Measurements from ENCODE around the gene VARS2. TPM values are rescaled to one million over a fixed set of nuclear protein-coding genes. Genes with fewer than 3 reads are reported as not detected.
A peak's percentile ranks its signal among the peaks of the same experiment; 100 is the strongest.

Gene VARS2
- total and polyA plus RNA-seq, 5 donors from 2014 or later = 12.9 to 20.7 (median 17.6) TPM

- Histone ChIP-seq H3K27me3 (ENCODE audit: control insufficient read depth, insufficient read depth, low read length) (no peaks in the 10 kb centered on the region), H3K4me3 (ENCODE audit: low read depth, low read length) (no peak overlapping the region), H3K27ac (ENCODE audit: insufficient read depth, low read length, poor library complexity, severe bottlenecking) (no peak overlapping the region), H3K36me3 (ENCODE audit: control insufficient read depth, insufficient read depth, low read length) (peaks cover 3% of the 10 kb centered on the region), H3K9me3 (ENCODE audit: control insufficient read depth in 2 of 2, low read length in 2 of 2) (no peaks in the 10 kb centered on the region), H3K4me1 (ENCODE audit: control insufficient read depth, insufficient read depth, low read length, poor library complexity, severe bottlenecking) (no peaks in the 10 kb centered on the region)
- Mint-ChIP-seq H3K36me3 (peaks cover 29% of the 10 kb centered on the region), H3K4me1 (peaks cover 0 to 3% (median under 1%) of the 10 kb centered on the region in 4 donors), H3K9me3 (no peaks in the 10 kb centered on the region), H3K4me3 (no peak overlapping the region), H3K27me3 (peaks cover 6% of the 10 kb centered on the region), H3K27ac (no peak overlapping the region)
- no peak for ATAC-seq (ENCODE audit: low read depth in 2 of 2)
- DNase-seq = no peak
Measured at GRCh38 chr6:30891816-30892538, 22.1 kb upstream of the VARS2 start.

GRCh38 chr6:30893001-30893591, 20.9 kb upstream of the VARS2 start:
- Histone ChIP-seq H3K9me3 (ENCODE audit: control insufficient read depth in 2 of 2, low read length in 2 of 2) (no peaks in the 10 kb centered on the region), H3K4me3 (ENCODE audit: low read depth, low read length) (no peak overlapping the region), H3K27me3 (ENCODE audit: control insufficient read depth, insufficient read depth, low read length) (no peaks in the 10 kb centered on the region), H3K27ac (ENCODE audit: insufficient read depth, low read length, poor library complexity, severe bottlenecking) (no peak overlapping the region), H3K36me3 (ENCODE audit: control insufficient read depth, insufficient read depth, low read length) (peaks cover 3% of the 10 kb centered on the region), H3K4me1 (ENCODE audit: control insufficient read depth, insufficient read depth, low read length, poor library complexity, severe bottlenecking) (no peaks in the 10 kb centered on the region)
- Mint-ChIP-seq H3K4me3 (no peak overlapping the region), H3K27me3 (peaks cover 7% of the 10 kb centered on the region), H3K9me3 (no peaks in the 10 kb centered on the region), H3K27ac (no peak overlapping the region), H3K4me1 (peaks cover 0 to 3% (median 0%) of the 10 kb centered on the region in 4 donors), H3K36me3 (peaks cover 30% of the 10 kb centered on the region)
- ATAC-seq (ENCODE audit: low read depth in 2 of 2) (no peak), DNase-seq (no peak)

GRCh38 chr6:30893666-30894065, 20.4 kb upstream of the VARS2 start:
- Mint-ChIP-seq H3K4me3 (no peak overlapping the region), H3K27ac (no peak overlapping the region), H3K36me3 (peaks cover 36% of the 10 kb centered on the region), H3K9me3 (no peaks in the 10 kb centered on the region), H3K4me1 (peaks cover 0 to 3% (median 0%) of the 10 kb centered on the region in 4 donors), H3K27me3 (peaks cover 7% of the 10 kb centered on the region)
- no peak for ATAC-seq (ENCODE audit: low read depth in 2 of 2)
- no peak for DNase-seq
- no peaks in the 10 kb centered on the region for H3K9me3 ChIP-seq (ENCODE audit: control insufficient read depth in 2 of 2, low read length in 2 of 2)
- H3K27ac ChIP-seq (ENCODE audit: insufficient read depth, low read length, poor library complexity, severe bottlenecking) = no peak overlapping the region
- no peak overlapping the region for H3K4me3 ChIP-seq (ENCODE audit: low read depth, low read length)
- H3K4me1 ChIP-seq (ENCODE audit: control insufficient read depth, insufficient read depth, low read length, poor library complexity, severe bottlenecking) = no peaks in the 10 kb centered on the region
- H3K27me3 ChIP-seq (ENCODE audit: control insufficient read depth, insufficient read depth, low read length) = no peaks in the 10 kb centered on the region
- H3K36me3 ChIP-seq (ENCODE audit: control insufficient read depth, insufficient read depth, low read length) = peaks cover 3% of the 10 kb centered on the region

GRCh38 chr6:30894381-30894780, 19.7 kb upstream of the VARS2 start:
- Histone ChIP-seq H3K27ac (ENCODE audit: insufficient read depth, low read length, poor library complexity, severe bottlenecking) (no peak overlapping the region), H3K4me3 (ENCODE audit: low read depth, low read length) (no peak overlapping the region), H3K9me3 (ENCODE audit: control insufficient read depth in 2 of 2, low read length in 2 of 2) (no peaks in the 10 kb centered on the region), H3K27me3 (ENCODE audit: control insufficient read depth, insufficient read depth, low read length) (no peaks in the 10 kb centered on the region), H3K4me1 (ENCODE audit: control insufficient read depth, insufficient read depth, low read length, poor library complexity, severe bottlenecking) (no peaks in the 10 kb centered on the region), H3K36me3 (ENCODE audit: control insufficient read depth, insufficient read depth, low read length) (peaks cover 2% of the 10 kb centered on the region)
- Mint-ChIP-seq H3K9me3 (no peaks in the 10 kb centered on the region), H3K27ac (peak overlapping the region in 1 of 3 donors; percentile 5), H3K36me3 (peaks cover 36% of the 10 kb centered on the region), H3K27me3 (peaks cover 7% of the 10 kb centered on the region), H3K4me1 (peaks cover 0 to 3% (median 0%) of the 10 kb centered on the region in 4 donors), H3K4me3 (no peak overlapping the region)
- DNase-seq (no peak), ATAC-seq (ENCODE audit: low read depth in 2 of 2) (no peak)

- no peaks in the 10 kb centered on the region for H3K9me3 Mint-ChIP-seq
- H3K27ac Mint-ChIP-seq = peak overlapping the region in 1 of 3 donors; percentile 34
- no peaks in the 10 kb centered on the region for H3K4me1 ChIP-seq (ENCODE audit: control insufficient read depth, insufficient read depth, low read length, poor library complexity, severe bottlenecking)
- no peaks in the 10 kb centered on the region for H3K9me3 ChIP-seq (ENCODE audit: control insufficient read depth in 2 of 2, low read length in 2 of 2)
- peaks cover 32% of the 10 kb centered on the region for H3K36me3 Mint-ChIP-seq
- H3K27me3 ChIP-seq (ENCODE audit: control insufficient read depth, insufficient read depth, low read length) = no peaks in the 10 kb centered on the region
- H3K4me3 Mint-ChIP-seq = no peak overlapping the region
- H3K27me3 Mint-ChIP-seq = peaks cover 4% of the 10 kb centered on the region
- H3K27ac ChIP-seq (ENCODE audit: insufficient read depth, low read length, poor library complexity, severe bottlenecking) = no peak overlapping the region
- DNase-seq = no peak
- peaks cover 0 to 3% (median 0%) of the 10 kb centered on the region in 4 donors for H3K4me1 Mint-ChIP-seq
- H3K4me3 ChIP-seq (ENCODE audit: low read depth, low read length) = no peak overlapping the region
- no peak for ATAC-seq (ENCODE audit: low read depth in 2 of 2)
- no peaks in the 10 kb centered on the region for H3K36me3 ChIP-seq (ENCODE audit: control insufficient read depth, insufficient read depth, low read length)
Measured at GRCh38 chr6:30894935-30895334, 19.1 kb upstream of the VARS2 start.

- H3K4me1 Mint-ChIP-seq = peaks cover 0 to 1% (median 0%) of the 10 kb centered on the region in 4 donors
Measured at GRCh38 chr6:30895343-30895742, 18.7 kb upstream of the VARS2 start.

GRCh38 chr6:30896541-30896940, 17.5 kb upstream of the VARS2 start:
- Histone ChIP-seq H3K36me3 (ENCODE audit: control insufficient read depth, insufficient read depth, low read length) (no peaks in the 10 kb centered on the region), H3K27ac (ENCODE audit: insufficient read depth, low read length, poor library complexity, severe bottlenecking) (no peak overlapping the region), H3K9me3 (ENCODE audit: control insufficient read depth in 2 of 2, low read length in 2 of 2) (no peaks in the 10 kb centered on the region), H3K4me1 (ENCODE audit: control insufficient read depth, insufficient read depth, low read length, poor library complexity, severe bottlenecking) (no peaks in the 10 kb centered on the region), H3K4me3 (ENCODE audit: low read depth, low read length) (no peak overlapping the region), H3K27me3 (ENCODE audit: control insufficient read depth, insufficient read depth, low read length) (no peaks in the 10 kb centered on the region)
- Mint-ChIP-seq H3K36me3 (peaks cover 26% of the 10 kb centered on the region), H3K4me1 (no peaks in the 10 kb centered on the region), H3K9me3 (no peaks in the 10 kb centered on the region), H3K27me3 (peaks cover 4% of the 10 kb centered on the region), H3K4me3 (no peak overlapping the region), H3K27ac (peak overlapping the region in 1 of 3 donors; percentile 81)
- ATAC-seq (ENCODE audit: low read depth in 2 of 2) (no peak), DNase-seq (no peak)

More at GRCh38 chr6:30895343-30895742, 18.7 kb upstream of the VARS2 start:
- no peak for ATAC-seq (ENCODE audit: low read depth in 2 of 2)
- Mint-ChIP-seq H3K4me3 (no peak overlapping the region), H3K27ac (no peak overlapping the region), H3K9me3 (no peaks in the 10 kb centered on the region), H3K36me3 (peaks cover 28% of the 10 kb centered on the region), H3K27me3 (peaks cover 4% of the 10 kb centered on the region)
- H3K4me3 ChIP-seq (ENCODE audit: low read depth, low read length) = no peak overlapping the region
- H3K36me3 ChIP-seq (ENCODE audit: control insufficient read depth, insufficient read depth, low read length) = no peaks in the 10 kb centered on the region
- DNase-seq = no peak
- no peaks in the 10 kb centered on the region for H3K4me1 ChIP-seq (ENCODE audit: control insufficient read depth, insufficient read depth, low read length, poor library complexity, severe bottlenecking)
- H3K9me3 ChIP-seq (ENCODE audit: control insufficient read depth in 2 of 2, low read length in 2 of 2) = no peaks in the 10 kb centered on the region
- no peak overlapping the region for H3K27ac ChIP-seq (ENCODE audit: insufficient read depth, low read length, poor library complexity, severe bottlenecking)
- no peaks in the 10 kb centered on the region for H3K27me3 ChIP-seq (ENCODE audit: control insufficient read depth, insufficient read depth, low read length)

GRCh38 chr6:30897882-30898281, 16.2 kb upstream of the VARS2 start:
- no peaks in the 10 kb centered on the region for H3K36me3 ChIP-seq (ENCODE audit: control insufficient read depth, insufficient read depth, low read length)

More at GRCh38 chr6:30897882-30898281, 16.2 kb upstream of the VARS2 start:
- Mint-ChIP-seq H3K36me3 (peaks cover 22% of the 10 kb centered on the region), H3K9me3 (no peaks in the 10 kb centered on the region), H3K27ac (no peak overlapping the region), H3K4me3 (no peak overlapping the region), H3K27me3 (peaks cover 9% of the 10 kb centered on the region), H3K4me1 (peaks cover 0 to 2% (median 0%) of the 10 kb centered on the region in 4 donors)
- no peaks in the 10 kb centered on the region for H3K4me1 ChIP-seq (ENCODE audit: control insufficient read depth, insufficient read depth, low read length, poor library complexity, severe bottlenecking)
- DNase-seq (no peak), ATAC-seq (ENCODE audit: low read depth in 2 of 2) (no peak)
- H3K27me3 ChIP-seq (ENCODE audit: control insufficient read depth, insufficient read depth, low read length) = no peaks in the 10 kb centered on the region
- H3K27ac ChIP-seq (ENCODE audit: insufficient read depth, low read length, poor library complexity, severe bottlenecking) = no peak overlapping the region
- no peaks in the 10 kb centered on the region for H3K9me3 ChIP-seq (ENCODE audit: control insufficient read depth in 2 of 2, low read length in 2 of 2)
- H3K4me3 ChIP-seq (ENCODE audit: low read depth, low read length) = no peak overlapping the region
